Cortex of kidney (tissue), 1 donor: Measurements from ENCODE around the gene TIE1.
"Not testable (repeated sequence)": the region's sequence is repeated elsewhere in the genome, so short reads cannot be mapped to it uniquely, and the experiment has no call there.

ENCODE experiments used
- DNase-seq: peaks from one replicate; lab custom pipeline; 2025; lab: John Stamatoyannopoulos, UW

The TIE1 gene

DNA sequence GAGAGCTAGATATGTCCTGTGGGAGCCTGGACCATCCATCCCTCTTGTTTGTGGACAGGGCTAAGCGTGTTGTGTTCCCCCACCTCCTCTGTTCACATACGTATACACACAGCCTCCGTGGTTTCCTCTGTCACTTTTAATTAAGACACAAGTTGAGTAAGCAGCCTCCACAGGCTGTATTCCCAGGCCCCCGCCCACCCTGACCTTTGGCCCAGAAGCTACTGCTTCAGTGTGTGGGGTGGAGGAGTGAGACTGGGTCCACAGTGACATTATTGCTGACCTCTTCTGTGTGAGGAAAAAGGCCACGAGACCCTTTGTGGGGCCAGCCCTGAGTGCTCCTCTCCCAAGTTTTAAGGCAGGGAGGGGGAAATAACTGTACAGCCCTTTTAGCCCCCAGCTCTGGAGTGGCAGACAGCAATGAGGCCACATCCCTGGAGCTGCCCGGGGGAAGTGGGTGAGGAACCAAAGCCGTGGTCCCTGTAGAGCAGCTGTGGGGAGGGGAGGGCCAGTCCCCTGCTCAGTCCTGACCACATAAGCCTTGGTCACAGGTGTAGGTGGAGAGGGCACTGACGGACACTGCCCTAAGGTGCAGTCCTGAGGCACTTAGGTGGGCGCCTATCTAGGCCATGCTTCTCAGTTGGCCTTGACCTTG lies 62.6 kb downstream of the TIE1 start:
- no peak for DNase-seq

DNA sequence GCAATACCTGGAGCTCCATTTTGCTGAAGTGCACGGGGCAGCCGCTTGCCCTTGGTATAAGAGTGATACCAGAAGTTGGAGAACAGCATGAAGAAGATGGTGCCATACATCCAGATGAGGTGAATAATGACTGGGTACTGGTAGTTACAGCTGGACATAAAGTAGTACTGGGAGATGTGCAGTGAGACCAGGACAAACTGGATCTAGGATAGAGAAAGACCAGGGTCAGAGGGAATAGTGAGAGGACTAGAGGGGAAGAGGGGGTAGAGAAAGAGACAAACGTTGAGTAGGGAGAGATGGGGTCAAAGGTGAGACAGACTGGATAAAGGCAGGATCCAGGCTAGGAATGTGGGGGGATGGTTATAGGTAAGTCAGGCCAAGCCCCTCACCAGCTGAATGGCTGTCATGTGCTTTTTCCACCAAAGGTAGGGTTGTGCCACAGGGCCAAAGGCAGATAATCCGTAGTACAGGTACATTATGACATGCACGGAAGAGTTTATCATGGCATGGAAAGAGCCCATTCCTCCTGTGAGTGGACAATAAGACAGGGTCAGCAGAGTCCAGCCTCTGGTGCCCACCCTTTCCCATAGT lies 63.2 kb downstream of the TIE1 start:
- DNase-seq, result no peak

DNA sequence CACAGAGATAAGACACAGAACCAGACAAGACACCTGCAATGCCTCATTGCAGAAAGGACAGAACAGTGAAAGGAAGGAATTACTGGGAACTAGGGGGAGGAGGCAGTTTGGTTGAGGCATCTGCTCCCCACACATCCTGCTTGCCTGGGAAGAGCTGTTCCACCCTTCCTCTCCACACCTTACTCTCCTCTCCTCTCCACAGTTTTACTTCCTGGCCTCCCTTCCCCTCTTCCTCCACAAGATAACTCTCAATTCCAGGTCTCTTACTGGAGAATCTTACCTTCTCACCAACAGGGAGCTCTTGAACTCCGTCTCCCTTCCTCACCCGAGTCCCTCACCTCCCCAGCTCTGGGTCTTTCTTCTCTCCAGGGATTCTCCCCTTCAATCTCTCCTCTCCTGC lies 64.9 kb downstream of the TIE1 start:
- no peak for DNase-seq

DNA sequence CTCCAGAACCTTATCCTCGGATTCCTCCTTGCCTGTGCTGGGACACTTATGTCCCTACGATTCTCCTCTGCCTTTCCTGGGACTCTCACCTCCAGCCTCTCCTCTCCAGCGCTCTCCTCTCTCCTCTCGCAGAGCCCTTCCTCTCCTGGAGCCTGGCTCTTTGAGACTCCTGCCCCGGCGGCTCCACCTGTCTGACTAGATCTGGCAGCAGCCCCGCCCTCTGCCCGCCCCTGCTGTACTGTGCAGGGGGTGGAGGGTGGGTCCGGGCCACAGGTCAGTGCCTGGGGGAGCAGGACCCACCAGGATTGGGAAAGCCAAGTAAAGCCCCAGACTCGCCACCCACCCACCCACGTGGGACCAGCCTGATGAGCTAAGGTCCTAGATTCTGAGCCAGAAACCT lies 65.4 kb downstream of the TIE1 start:
- DNase-seq, result no peak

DNA sequence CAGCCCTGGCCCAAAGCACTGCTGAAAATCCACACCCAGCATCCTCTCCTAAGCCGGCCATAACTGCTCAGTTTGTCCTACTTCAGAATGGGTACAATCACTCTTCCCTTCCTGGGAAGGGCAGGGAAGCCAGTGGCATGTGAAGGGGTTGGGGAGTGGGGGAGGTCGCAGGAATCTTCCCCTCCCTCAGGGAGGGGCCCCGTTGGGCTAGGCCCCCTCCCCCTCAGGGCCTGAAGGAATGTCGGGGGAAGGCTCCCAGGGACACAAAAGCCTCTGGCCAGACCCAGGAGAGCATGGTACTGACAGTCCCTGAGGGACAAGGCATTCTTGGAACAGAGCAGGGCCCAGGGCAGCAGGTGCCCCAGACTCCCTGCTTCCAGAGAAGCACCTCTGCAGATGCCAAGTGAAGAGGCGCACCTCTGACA lies 65.8 kb downstream of the TIE1 start:
- no peak for DNase-seq

DNA sequence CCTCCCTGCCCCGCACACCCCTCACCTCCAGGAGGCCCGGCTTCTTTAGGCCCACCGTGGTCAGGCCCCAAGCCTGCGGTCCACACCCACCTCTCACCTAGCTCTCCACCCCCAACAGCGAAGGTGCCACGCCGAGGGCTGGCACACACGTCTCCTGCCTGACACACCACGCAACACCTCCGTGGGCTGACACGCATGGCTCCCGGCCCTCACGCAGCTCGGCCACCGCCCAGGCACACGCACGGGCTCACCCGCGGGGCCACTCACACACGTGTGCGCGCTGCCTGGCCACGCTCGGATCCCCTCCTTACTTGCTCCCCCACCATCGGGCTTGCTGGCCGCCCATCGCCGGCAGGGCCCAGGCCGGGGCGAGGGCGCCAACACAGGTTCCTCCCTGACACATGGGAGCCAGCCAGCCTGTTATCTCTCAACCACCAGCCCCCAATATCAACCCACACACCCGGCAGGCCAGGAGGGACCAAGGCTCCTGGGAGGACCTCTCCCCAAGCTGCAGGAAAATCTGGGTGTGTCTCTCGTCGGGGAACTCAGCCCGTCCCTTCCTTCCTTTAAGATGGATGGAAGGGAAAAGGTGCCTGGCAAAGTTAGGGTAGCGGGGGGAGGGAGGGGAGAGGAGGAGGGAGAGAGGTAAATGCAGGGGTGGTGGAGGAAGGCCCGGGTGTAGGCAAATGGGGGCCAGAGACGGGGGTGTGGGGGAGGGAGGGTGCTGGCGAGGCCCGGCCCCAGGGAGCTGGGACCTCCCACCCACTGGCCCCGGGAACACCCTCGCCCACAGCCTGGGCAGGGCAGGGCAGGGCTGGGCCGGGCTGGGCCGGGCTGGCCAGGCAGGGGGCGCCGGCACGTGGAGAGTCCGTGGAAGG lies 66.5 kb downstream of the TIE1 start:
- no peak for DNase-seq

DNA sequence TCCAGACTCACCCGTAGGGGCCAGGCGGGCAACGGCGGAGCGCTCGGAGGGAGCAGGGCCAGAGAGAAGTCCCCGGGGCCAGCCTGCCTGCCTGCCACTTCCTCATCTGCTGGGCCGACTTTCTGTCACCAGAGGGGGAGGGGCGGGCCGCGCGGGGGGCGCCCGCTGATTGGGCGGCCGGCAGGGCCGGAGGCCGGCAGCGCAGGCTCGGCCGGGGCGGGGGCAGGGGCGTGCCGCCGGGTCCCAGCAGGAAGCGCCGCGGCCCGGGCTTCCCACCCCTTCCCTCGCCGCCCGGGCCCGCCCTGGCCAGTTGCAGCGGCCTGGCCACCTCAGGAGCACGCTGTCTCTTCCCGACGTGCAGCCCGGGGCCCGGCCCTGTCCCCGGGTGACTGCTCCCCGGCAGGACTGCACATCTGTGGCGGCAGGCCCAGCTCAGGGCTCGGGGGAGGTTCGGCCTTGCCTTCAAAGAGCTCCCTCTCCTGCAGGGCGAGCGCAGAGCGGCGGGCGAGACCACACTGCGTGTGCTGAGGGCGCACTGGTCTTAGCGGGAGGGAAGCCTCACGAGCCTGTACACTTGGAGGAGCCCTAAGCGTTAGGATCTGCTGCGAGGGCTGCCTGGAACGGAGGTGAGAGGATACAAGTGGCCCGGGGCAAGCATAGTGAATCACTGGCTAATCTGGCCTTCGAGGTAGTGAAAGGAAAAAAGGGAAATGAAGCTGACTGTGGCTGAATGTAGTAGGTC lies 67.3 kb downstream of the TIE1 start, which contains the start of gene ELOVL1:
ELOVL1 (minus strand) TSS at position 108 of the 742 bp plus-strand sequence. CDS start 2,402 bp downstream, outside the sequence.
- no peak for DNase-seq

DNA sequence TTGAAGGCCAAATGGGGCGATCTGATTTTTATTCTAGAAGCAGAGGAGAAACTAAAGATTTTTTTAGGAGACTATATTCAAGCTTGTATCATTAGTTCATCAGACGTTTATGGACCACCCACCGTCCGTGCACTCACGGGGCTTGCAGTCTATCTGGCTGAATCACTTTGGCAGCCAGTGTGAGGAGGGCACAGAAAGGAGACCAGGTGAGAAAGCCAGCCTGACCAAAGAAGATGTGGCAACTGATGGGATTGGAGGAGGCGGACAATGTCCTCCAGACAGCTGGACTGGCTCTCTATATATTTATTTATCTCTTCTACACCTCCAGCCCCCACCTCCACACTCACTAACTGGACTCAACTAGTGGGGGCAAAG lies 67.9 kb downstream of the TIE1 start:
- no peak for DNase-seq

DNA sequence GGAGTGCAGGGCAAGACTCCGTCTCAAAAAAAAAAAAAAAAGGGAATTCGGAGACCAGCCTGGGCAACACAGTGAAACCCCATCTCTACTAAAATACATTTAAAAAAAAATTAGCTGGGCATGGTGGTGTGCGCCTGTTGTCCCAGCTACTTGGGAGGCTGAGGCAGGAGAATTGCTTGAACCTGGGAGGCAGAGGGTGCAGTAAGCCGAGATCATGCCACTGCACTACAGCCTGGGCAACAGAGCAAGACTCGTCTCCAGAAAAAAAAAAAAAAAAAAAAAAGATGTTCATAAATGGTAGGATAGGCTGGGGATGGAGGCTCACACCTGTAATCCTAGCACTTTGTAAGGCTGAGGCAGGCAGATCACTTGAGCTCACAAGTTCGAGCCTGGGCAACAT lies 69.0 kb downstream of the TIE1 start:
- DNase-seq, result not testable (repeated sequence)

DNA sequence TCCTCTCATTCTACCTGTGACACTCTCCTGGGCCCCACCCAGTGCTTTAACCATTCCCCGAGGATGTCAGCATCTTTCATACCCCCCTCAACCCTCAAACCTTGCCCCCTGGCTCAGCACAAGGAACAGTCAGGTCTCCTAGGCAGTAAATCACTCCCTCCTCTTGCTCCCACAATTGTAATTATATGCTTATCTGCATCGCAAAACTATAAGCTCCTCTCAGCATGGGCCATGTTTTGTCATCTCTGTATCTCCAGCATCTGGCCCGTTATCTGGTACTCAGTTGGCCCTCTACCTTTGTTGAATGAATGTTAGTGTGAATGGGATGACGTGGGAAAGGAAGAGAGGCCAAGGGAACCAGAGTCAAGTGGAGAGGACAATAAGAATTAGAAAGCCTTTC lies 69.8 kb downstream of the TIE1 start:
- DNase-seq, result no peak

DNA sequence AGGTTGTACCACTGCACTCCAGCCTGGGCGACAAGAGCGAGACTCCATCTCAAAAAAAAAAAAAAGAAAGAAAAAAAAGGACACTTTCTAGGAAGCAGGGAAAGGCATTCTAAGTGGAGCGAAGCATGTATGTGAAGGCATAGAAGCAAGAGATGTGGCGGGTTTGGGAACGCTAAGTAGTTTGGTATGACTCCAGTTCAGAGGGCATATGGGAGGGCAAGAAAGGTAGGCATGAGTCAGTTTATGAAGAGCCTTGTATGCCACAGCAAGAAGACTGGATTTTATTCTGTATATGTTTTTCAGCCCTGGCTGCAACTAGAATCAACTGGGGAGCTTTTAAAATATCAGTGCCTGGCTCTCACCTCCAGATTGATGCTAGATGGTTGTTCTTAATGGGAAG lies 71.4 kb downstream of the TIE1 start:
- DNase-seq, result no peak
